H9 (cell line): ENCODE measurements around the gene SEC11A. TPM values are rescaled to one million over a fixed set of nuclear protein-coding genes. Genes with fewer than 3 reads are reported as not detected.

Source experiments
- DNase-seq: peaks from one replicate; pipeline ENCODE4 v3.0.0-alpha.2; 2017
- H2AFZ ChIP-seq: one replicate; pipeline ENCODE4 v1.6.1; 2013; ENCODE audit warnings: mild to moderate bottlenecking, low read length, control low read depth, moderate library complexity
- H2AK5ac ChIP-seq: 2 replicates; pipeline ENCODE4 v1.6.1; 2013; ENCODE audit warnings: low read length, control low read depth, mixed read lengths; ENCODE audit not compliant: insufficient read length
- H2BK120ac ChIP-seq: one replicate; pipeline ENCODE4 v1.6.1; 2013; ENCODE audit warnings: low read depth, mild to moderate bottlenecking, low read length, control low read depth, inconsistent platforms; ENCODE audit not compliant: poor library complexity, severe bottlenecking
- H2BK12ac ChIP-seq: 2 replicates; pipeline ENCODE4 v1.6.1; 2013; ENCODE audit warnings: low read length, control low read depth, mixed read lengths, low read depth; ENCODE audit not compliant: insufficient read length
- H2BK15ac ChIP-seq: 2 replicates; pipeline ENCODE4 v1.6.1; 2013; ENCODE audit warnings: low read depth, low read length, control low read depth
- H2BK20ac ChIP-seq: one replicate; pipeline ENCODE4 v1.6.1; 2013; ENCODE audit warnings: low read depth, mild to moderate bottlenecking, low read length, control low read depth, inconsistent platforms; ENCODE audit not compliant: poor library complexity, severe bottlenecking
- H2BK5ac ChIP-seq: 2 replicates; pipeline ENCODE4 v1.6.1; 2013; ENCODE audit warnings: low read length, control low read depth, mixed read lengths; ENCODE audit not compliant: insufficient read length
- H3K14ac ChIP-seq: 2 replicates; pipeline ENCODE4 v1.6.1; 2013; ENCODE audit warnings: low read length, control low read depth; ENCODE audit not compliant: insufficient read depth
- H3K18ac ChIP-seq: 2 replicates; pipeline ENCODE4 v1.6.1; 2013; ENCODE audit warnings: low read depth, mild to moderate bottlenecking, mixed read lengths, low read length, control low read depth; ENCODE audit not compliant: insufficient read length
- H3K23ac ChIP-seq: 2 replicates; pipeline ENCODE4 v1.6.1; 2013; ENCODE audit warnings: low read length, control low read depth, mixed read lengths, low read depth; ENCODE audit not compliant: insufficient read length
- H3K23me2 ChIP-seq: 2 replicates; pipeline ENCODE4 v1.6.1; 2013; ENCODE audit warnings: low read depth, mild to moderate bottlenecking, mixed read lengths, low read length, control low read depth; ENCODE audit not compliant: insufficient read length, poor library complexity, severe bottlenecking
- H3K27ac ChIP-seq: 2 replicates; pipeline ENCODE4 v1.5.1; 2013; ENCODE audit warnings: low read length, control low read depth, mixed read lengths, low read depth; ENCODE audit not compliant: insufficient read length
- H3K27me3 ChIP-seq: 2 replicates; pipeline ENCODE4 v1.6.1; 2013; ENCODE audit warnings: low read length, control low read depth, inconsistent platforms; ENCODE audit not compliant: insufficient read depth
- H3K4ac ChIP-seq: 2 replicates; pipeline ENCODE4 v1.6.1; 2013; ENCODE audit warnings: low read depth, mild to moderate bottlenecking, control low read depth, inconsistent platforms, low read length, moderate library complexity
- H3K4me1 ChIP-seq: 2 replicates; pipeline ENCODE4 v1.6.1; 2013; ENCODE audit warnings: low read length, control low read depth, inconsistent platforms; ENCODE audit not compliant: insufficient read depth
- H3K4me2 ChIP-seq: 2 replicates; pipeline ENCODE4 v1.6.1; 2013; ENCODE audit warnings: low read length, control low read depth, mixed read lengths; ENCODE audit not compliant: insufficient read length, insufficient read depth
- H3K56ac ChIP-seq: 2 replicates; pipeline ENCODE4 v1.6.1; 2013; ENCODE audit warnings: low read depth, mild to moderate bottlenecking, mixed read lengths, low read length, control low read depth; ENCODE audit not compliant: insufficient read length
- H3K79me1 ChIP-seq: 2 replicates; pipeline ENCODE4 v1.6.1; 2013; ENCODE audit warnings: low read depth, mild to moderate bottlenecking, moderate library complexity, low read length, control low read depth, inconsistent platforms; ENCODE audit not compliant: insufficient read depth, poor library complexity, severe bottlenecking
- H3K79me2 ChIP-seq: 2 replicates; pipeline ENCODE4 v1.6.1; 2013; ENCODE audit warnings: low read length, control low read depth, inconsistent platforms; ENCODE audit not compliant: insufficient read depth
- H3K9ac ChIP-seq: 2 replicates; pipeline ENCODE4 v1.6.1; 2013; ENCODE audit warnings: low read length, control low read depth, mixed read lengths; ENCODE audit not compliant: insufficient read length; ENCODE audit errors: extremely low read depth
- H3K9me3 ChIP-seq: one replicate; pipeline ENCODE4 v1.6.1; 2013; ENCODE audit warnings: low read depth, low read length, inconsistent platforms; ENCODE audit not compliant: control insufficient read depth
- H3T11ph ChIP-seq: one replicate; pipeline ENCODE4 v1.6.1; 2013; ENCODE audit warnings: mild to moderate bottlenecking, low read length, control low read depth, inconsistent platforms
- H4K20me1 ChIP-seq: one replicate; pipeline ENCODE4 v1.6.1; 2013; ENCODE audit not compliant: control insufficient read depth, insufficient read length, insufficient read depth
- H4K5ac ChIP-seq: 2 replicates; pipeline ENCODE4 v1.6.1; 2013; ENCODE audit warnings: low read depth, mild to moderate bottlenecking, mixed read lengths, low read length, control low read depth; ENCODE audit not compliant: insufficient read length
- H4K8ac ChIP-seq: replicated peaks from 2 replicates; pipeline ENCODE4 v1.6.1; 2013; ENCODE audit warnings: low read length, control low read depth, mixed read lengths, low read depth; ENCODE audit not compliant: insufficient read length
- H4K91ac ChIP-seq: 2 replicates; pipeline ENCODE4 v1.6.1; 2013; ENCODE audit warnings: low read depth, mild to moderate bottlenecking, moderate library complexity, mixed read lengths, low read length, control low read depth; ENCODE audit not compliant: insufficient read length
- H3K27ac Mint-ChIP-seq, 3 experiments: 2 replicates in 2 of 3; 3 replicates in 1 of 3; pipeline ENCODE4 v1.8.0; 2020 to 2021; ENCODE audit warnings: mixed read lengths in 3 of 3, mild to moderate bottlenecking in 1 of 3, moderate library complexity in 1 of 3
- H3K27me3 Mint-ChIP-seq: 2 replicates; pipeline ENCODE4 v1.8.0; 2021; ENCODE audit warnings: low read depth, mild to moderate bottlenecking, moderate library complexity, mixed read lengths
- H3K36me3 Mint-ChIP-seq, 3 experiments: 2 replicates in 2 of 3; 3 replicates in 1 of 3; pipeline ENCODE4 v1.8.0; 2020 to 2021; ENCODE audit warnings: low read depth in 3 of 3, mixed read lengths in 3 of 3; ENCODE audit not compliant: insufficient read depth in 1 of 3
- H3K4me1 Mint-ChIP-seq, 2 experiments: 2 replicates each; pipeline ENCODE4 v1.8.0; 2020; ENCODE audit warnings: mixed read lengths in 2 of 2
- H3K4me3 Mint-ChIP-seq, 2 experiments: 2 replicates in 1 of 2; 3 replicates in 1 of 2; pipeline ENCODE4 v1.8.0; 2020 to 2021; ENCODE audit warnings: mild to moderate bottlenecking in 2 of 2, mixed read lengths in 2 of 2, moderate library complexity in 1 of 2
- H3K9me3 Mint-ChIP-seq, 2 experiments: 2 replicates in 1 of 2; 3 replicates in 1 of 2; pipeline ENCODE4 v1.8.0; 2020; ENCODE audit warnings: mild to moderate bottlenecking in 2 of 2, mixed read lengths in 2 of 2, moderate library complexity in 1 of 2
- CTCF ChIP-seq: fragments of 200-600 bp; sonication (generic); conservative IDR thresholded peaks from 3 replicates; pipeline ENCODE4 v1.8.0; 2021; ENCODE audit warnings: antibody characterized with exemption, mild to moderate bottlenecking
- WGBS: extraction: QIAGEN DNeasy Blood & Tissue Kit; methylation state at CpG from one replicate; pipeline ENCODE4 v1.1.7; 2013; ENCODE audit warnings: missing lambda C conversion rate, low lambda C conversion rate, mixed read lengths; ENCODE audit not compliant: insufficient read length; ENCODE audit errors: extremely low coverage; 5-methylcytosine and 5-hydroxymethylcytosine counted together
- total RNA-seq: library from RNA; stranded (reverse); gene quantifications from 2 replicates; pipeline ENCODE4 v1.2.1, GENCODE V29; 2021

SEC11A gene
- total RNA-seq, 1 experiment from 2014 or later = 250 TPM

GRCh38 chr15:84684092-84684491 lies 31.8 kb downstream of the SEC11A start:
- no peak overlapping the region for H2BK12ac ChIP-seq
- no peak overlapping the region for H2BK120ac ChIP-seq
- H4K8ac ChIP-seq = no peak overlapping the region
- no peaks in the 10 kb centered on the region for H3K9me3 ChIP-seq
- no peak overlapping the region for H3T11ph ChIP-seq
- H2BK5ac ChIP-seq = no peak overlapping the region
- no peaks in the 10 kb centered on the region for H3K4me1 ChIP-seq
- no peaks in the 10 kb centered on the region for H3K4me1 Mint-ChIP-seq
- no CpG with 5 or more reads among the region's 1 CpG for WGBS
- H2BK20ac ChIP-seq = no peak overlapping the region
- H4K91ac ChIP-seq = no peak overlapping the region
- H4K5ac ChIP-seq = no peak overlapping the region
- no peak overlapping the region for H3K14ac ChIP-seq
- H3K9ac ChIP-seq = no peak overlapping the region
- DNase-seq = no peak
- no peak overlapping the region for H3K56ac ChIP-seq
- no peak overlapping the region for H2AK5ac ChIP-seq
- H3K27me3 ChIP-seq = no peaks in the 10 kb centered on the region
- no peaks in the 10 kb centered on the region for H3K79me1 ChIP-seq
- H3K27me3 Mint-ChIP-seq = no peaks in the 10 kb centered on the region
- H3K36me3 Mint-ChIP-seq = peaks cover 27 to 87% (median 83%) of the 10 kb centered on the region in 3 experiments; a peak in 6 of 7 replicates
- H3K23me2 ChIP-seq = no peaks in the 10 kb centered on the region
- no peaks in the 10 kb centered on the region for H3K9me3 Mint-ChIP-seq
- no peak overlapping the region for H3K23ac ChIP-seq
- H3K27ac Mint-ChIP-seq = no peak overlapping the region
- H3K4me2 ChIP-seq = no peak overlapping the region
- no peak for TF ChIP-seq CTCF
- no peak overlapping the region for H3K18ac ChIP-seq
- H3K4me3 Mint-ChIP-seq = no peak overlapping the region
- no peak overlapping the region for H3K4ac ChIP-seq
- H3K79me2 ChIP-seq = no peaks in the 10 kb centered on the region
- no peaks in the 10 kb centered on the region for H4K20me1 ChIP-seq
- no peak overlapping the region for H2AFZ ChIP-seq
- H3K27ac ChIP-seq = no peak overlapping the region
- no peak overlapping the region for H2BK15ac ChIP-seq
